GM13976 (cell line): ENCODE results near the gene PPAT.
A peak's percentile ranks its signal among the peaks of the same experiment; 100 is the strongest.

Experiments used
- DNase-seq: peaks from one replicate; pipeline ENCODE4 v3.0.0; 2012; ENCODE audit warnings: low spot score
- CTCF ChIP-seq: IDR thresholded peaks from 2 replicates; pipeline ENCODE4 v1.5.1; 2012; ENCODE audit warnings: borderline replicate concordance, mild to moderate bottlenecking; ENCODE audit not compliant: insufficient read depth; ENCODE audit errors: extremely low read depth, missing control alignments, control extremely low read depth
- in situ Hi-C: fragments of 300-500 bp; cut with MboI; formaldehyde crosslinking; loops from one replicate; pipeline ENCODE4 v1.12.0; 2022; ENCODE audit warnings: low sequenced_read_pairs, mixed read lengths, inconsistent platforms; ENCODE audit not compliant: unreplicated experiment

The PPAT gene

GRCh38 chr4:56435140-56435926, at the start of gene PPAT:
TSS of gene PPAT (minus strand) at chr4:56435615. CDS start at chr4:56435477, 138 bp downstream.
- in situ Hi-C loops = no loop called here
- peak; percentile 98 for DNase-seq
- peak; percentile 14 for TF ChIP-seq CTCF

- no peak for TF ChIP-seq CTCF
- in situ Hi-C loops = no loop called here
- no peak for DNase-seq
Measured at GRCh38 chr4:56480691-56481090, 45.3 kb upstream of the PPAT start.

GRCh38 chr4:56477192-56477702, 41.8 kb upstream of the PPAT start:
- in situ Hi-C loops = no loop called here
- no peak for TF ChIP-seq CTCF
- DNase-seq = no peak

- DNase-seq = no peak
- in situ Hi-C loops = no loop called here
- TF ChIP-seq CTCF = no peak
Measured at GRCh38 chr4:56475917-56476316, 40.5 kb upstream of the PPAT start.

GRCh38 chr4:56469489-56470210, 34.2 kb upstream of the PPAT start:
- no peak for DNase-seq
- in situ Hi-C loops = no loop called here
- TF ChIP-seq CTCF = no peak

- TF ChIP-seq CTCF = no peak
- in situ Hi-C loops = no loop called here
- peak; percentile 58 for DNase-seq
Measured at GRCh38 chr4:56468097-56468422, 32.6 kb upstream of the PPAT start.
